Measurements from ENCODE around the gene ADGRF5. TPM values are rescaled to one million over a fixed set of nuclear protein-coding genes. Genes with fewer than 3 reads are reported as not detected.

ADGRF5 gene
- total RNA-seq, 1 experiment from 2014 or later, result 0.34 TPM

DNA sequence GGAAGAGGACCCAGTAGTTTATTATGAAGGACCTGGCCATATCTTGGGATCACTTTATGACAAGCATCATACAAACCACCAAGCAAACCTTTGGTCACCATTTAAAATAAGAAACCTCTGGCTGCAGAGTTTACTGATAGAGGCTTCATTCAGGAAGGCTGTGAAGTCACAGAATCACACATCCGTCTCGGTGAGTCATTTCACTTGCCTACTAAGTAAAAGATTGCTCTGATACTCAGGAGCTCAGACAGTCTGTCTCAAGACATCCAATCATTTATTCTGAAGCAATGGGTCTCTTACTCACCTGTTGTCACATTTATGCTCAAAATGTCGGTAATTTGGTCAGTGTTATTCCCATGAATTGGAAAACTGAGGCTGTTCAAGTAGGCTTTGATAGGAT lies 33.7 kb downstream of the ADGRF5 start:
- BruUV-seq (replicated peaks), result no TSS peak
- no peaks in the 10 kb centered on the region for H3K4me1 ChIP-seq (ENCODE audit: insufficient read depth, low read length, poor library complexity, severe bottlenecking)
- H3K9me3 ChIP-seq (ENCODE audit: low read depth, low read length, poor library complexity, severe bottlenecking), result no peaks in the 10 kb centered on the region
- ChIA-PET POLR2A (ENCODE audit: low non-redundant PET) (no interaction called here), CTCF (no interaction called here)
- intact Hi-C loops (cut with micrococcal nuclease; ENCODE audit: unreplicated experiment), result no loop called here
- no peak overlapping the region for H3K4me3 ChIP-seq (ENCODE audit: low read depth, low read length, poor library complexity, severe bottlenecking)
- TF ChIP-seq CTCF (conservative IDR thresholded peaks at IDR 0.05; ENCODE audit: low read depth, low read length) (no peak), EZH2 (IDR thresholded peaks at IDR 0.05; ENCODE audit: borderline replicate concordance, low read depth, low read length, poor library complexity, severe bottlenecking) (no peak)
- DNase-seq (ENCODE audit: low spot score), result no peak
- H3K36me3 ChIP-seq (ENCODE audit: insufficient read depth, low read length, poor library complexity, severe bottlenecking), result no peaks in the 10 kb centered on the region
- H3K27ac ChIP-seq (ENCODE audit: low read depth, low read length, poor library complexity, severe bottlenecking), result no peak overlapping the region
- H3K27me3 ChIP-seq (replicated peaks; ENCODE audit: insufficient read depth, low read depth, low read length, poor library complexity), result peaks cover 13% of the 10 kb centered on the region

DNA sequence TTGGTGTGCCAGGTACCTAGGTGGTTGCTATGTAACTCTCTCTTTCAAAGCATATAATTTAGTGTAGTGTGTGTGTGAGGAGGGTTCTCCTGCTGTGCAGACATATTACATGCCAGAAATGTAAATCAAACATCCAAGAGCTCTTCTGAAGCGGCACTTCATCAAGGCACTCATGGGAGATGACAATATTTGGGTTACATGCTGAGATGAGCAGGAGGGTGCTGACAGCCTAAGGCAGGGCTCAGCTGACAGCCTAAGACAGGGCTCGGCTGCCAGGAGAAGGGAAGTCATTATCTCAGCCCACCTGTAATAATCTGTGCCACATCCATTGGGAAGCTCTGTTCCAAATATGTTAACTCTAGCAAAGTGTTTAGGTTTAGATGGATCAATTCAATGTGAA lies 39.1 kb downstream of the ADGRF5 start:
- TF ChIP-seq EZH2 (IDR thresholded peaks at IDR 0.05; ENCODE audit: borderline replicate concordance, low read depth, low read length, poor library complexity, severe bottlenecking), result no peak
- TF ChIP-seq CTCF (conservative IDR thresholded peaks at IDR 0.05; ENCODE audit: low read depth, low read length), result no peak
- no peaks in the 10 kb centered on the region for H3K36me3 ChIP-seq (ENCODE audit: insufficient read depth, low read length, poor library complexity, severe bottlenecking)
- CTCF ChIA-PET, result no interaction called here
- intact Hi-C loops (cut with micrococcal nuclease; ENCODE audit: unreplicated experiment), result no loop called here
- no TSS peak for BruUV-seq (replicated peaks)
- H3K4me3 ChIP-seq (ENCODE audit: low read depth, low read length, poor library complexity, severe bottlenecking), result no peak overlapping the region
- POLR2A ChIA-PET (ENCODE audit: low non-redundant PET), result no interaction called here
- H3K27ac ChIP-seq (ENCODE audit: low read depth, low read length, poor library complexity, severe bottlenecking), result no peak overlapping the region
- no peaks in the 10 kb centered on the region for H3K9me3 ChIP-seq (ENCODE audit: low read depth, low read length, poor library complexity, severe bottlenecking)
- no peaks in the 10 kb centered on the region for H3K4me1 ChIP-seq (ENCODE audit: insufficient read depth, low read length, poor library complexity, severe bottlenecking)
- no peak for DNase-seq (ENCODE audit: low spot score)
- peaks cover 13% of the 10 kb centered on the region for H3K27me3 ChIP-seq (replicated peaks; ENCODE audit: insufficient read depth, low read depth, low read length, poor library complexity)

DNA sequence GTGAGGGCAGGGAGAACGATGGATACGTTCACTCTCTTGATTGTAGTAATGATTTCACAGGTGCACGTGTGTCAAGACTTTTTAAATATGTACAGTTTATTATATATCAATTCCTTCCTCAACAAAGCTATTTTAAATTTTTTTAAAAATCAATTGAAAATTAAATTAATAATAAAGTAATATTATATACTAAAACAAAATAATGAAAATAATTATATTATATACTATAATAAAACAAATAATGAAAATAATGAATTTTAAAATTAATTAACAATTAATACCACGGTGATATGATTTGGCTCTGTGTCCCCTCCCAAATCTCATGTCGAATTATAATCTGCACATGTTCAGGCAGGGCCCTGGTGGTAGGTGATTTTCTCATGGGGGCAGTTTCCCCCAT lies 42.7 kb downstream of the ADGRF5 start:
- CTCF ChIA-PET, result no interaction called here
- Histone ChIP-seq H3K27me3 (replicated peaks; ENCODE audit: insufficient read depth, low read depth, low read length, poor library complexity) (peaks cover 13% of the 10 kb centered on the region), H3K4me3 (ENCODE audit: low read depth, low read length, poor library complexity, severe bottlenecking) (no peak overlapping the region), H3K4me1 (ENCODE audit: insufficient read depth, low read length, poor library complexity, severe bottlenecking) (no peaks in the 10 kb centered on the region), H3K27ac (ENCODE audit: low read depth, low read length, poor library complexity, severe bottlenecking) (no peak overlapping the region), H3K9me3 (ENCODE audit: low read depth, low read length, poor library complexity, severe bottlenecking) (no peaks in the 10 kb centered on the region), H3K36me3 (ENCODE audit: insufficient read depth, low read length, poor library complexity, severe bottlenecking) (no peaks in the 10 kb centered on the region)
- DNase-seq (ENCODE audit: low spot score), result no peak
- POLR2A ChIA-PET (ENCODE audit: low non-redundant PET), result no interaction called here
- BruUV-seq (replicated peaks), result no TSS peak
- TF ChIP-seq EZH2 (IDR thresholded peaks at IDR 0.05; ENCODE audit: borderline replicate concordance, low read depth, low read length, poor library complexity, severe bottlenecking), result no peak
- no peak for TF ChIP-seq CTCF (conservative IDR thresholded peaks at IDR 0.05; ENCODE audit: low read depth, low read length)
- intact Hi-C loops (cut with micrococcal nuclease; ENCODE audit: unreplicated experiment), result no loop called here
